ENCODE results near the gene FAM118B.

Gene FAM118B

GRCh38 chr11:126216526-126217305 lies 5.1 kb downstream of the FAM118B start:
- H3K36me3 ChIP-seq (ENCODE audit: control insufficient read depth in 1 of 2, insufficient read depth in 2 of 2, low read depth in 1 of 2, low read length in 2 of 2): no peaks in the 10 kb centered on the region
- no peak overlapping the region for H3K27ac ChIP-seq (ENCODE audit: low read length, poor library complexity, severe bottlenecking)
- no peak overlapping the region for H2BK5ac ChIP-seq (ENCODE audit: low read depth, low read length, poor library complexity, severe bottlenecking)
- no peaks in the 10 kb centered on the region for H3K27me3 ChIP-seq (ENCODE audit: control insufficient read depth in 1 of 2, insufficient read depth in 1 of 2, low read length in 2 of 2)
- H2AFZ ChIP-seq (ENCODE audit: low read depth, low read length): no peak overlapping the region
- DNase-seq: no peak
- H3K14ac ChIP-seq (ENCODE audit: low read length in 2 of 2): no peak overlapping the region
- H3K23ac ChIP-seq (ENCODE audit: low read length in 2 of 2): no peak overlapping the region
- H2BK15ac ChIP-seq (ENCODE audit: low read depth, poor library complexity, severe bottlenecking): no peak overlapping the region
- no peak overlapping the region for H3K18ac ChIP-seq (ENCODE audit: low read depth in 1 of 2, low read length in 2 of 2)
- H3K79me1 ChIP-seq (replicated peaks; ENCODE audit: low read length, poor library complexity, severe bottlenecking): peaks cover 17% of the 10 kb centered on the region
- H3K9me3 ChIP-seq (ENCODE audit: control insufficient read depth, low read length): no peaks in the 10 kb centered on the region
- no peak overlapping the region for H2BK120ac ChIP-seq (ENCODE audit: low read depth, low read length)
- 93% methylated on average over 5 of the region's 6 CpGs for WGBS
- no peak overlapping the region for H3K4me3 ChIP-seq (ENCODE audit: insufficient read depth in 1 of 2, low read depth in 1 of 2, low read length in 2 of 2)
- no peak overlapping the region for H2BK12ac ChIP-seq (ENCODE audit: low read length in 2 of 2)
- no peak overlapping the region for H3K4ac ChIP-seq (ENCODE audit: low read depth in 1 of 2, low read length in 2 of 2)
- no peak overlapping the region for H2AK5ac ChIP-seq (ENCODE audit: low read length, severe bottlenecking)
- no peak overlapping the region for H4K91ac ChIP-seq (ENCODE audit: low read length)
- H4K8ac ChIP-seq (ENCODE audit: low read length): no peak overlapping the region
- H3K9ac ChIP-seq (ENCODE audit: low read length): no peak overlapping the region
- H3K4me1 ChIP-seq (ENCODE audit: control insufficient read depth, insufficient read depth, low read depth, low read length): no peaks in the 10 kb centered on the region
- H3K4me2 ChIP-seq (ENCODE audit: low read length, poor library complexity, severe bottlenecking): no peak overlapping the region

GRCh38 chr11:126217491-126217890 lies 5.9 kb downstream of the FAM118B start:
- no peak overlapping the region for H4K8ac ChIP-seq (ENCODE audit: low read length)
- H3K14ac ChIP-seq (ENCODE audit: low read length in 2 of 2): no peak overlapping the region
- no peak overlapping the region for H3K18ac ChIP-seq (ENCODE audit: low read depth in 1 of 2, low read length in 2 of 2)
- no peaks in the 10 kb centered on the region for H3K36me3 ChIP-seq (ENCODE audit: control insufficient read depth in 1 of 2, insufficient read depth in 2 of 2, low read depth in 1 of 2, low read length in 2 of 2)
- H3K27me3 ChIP-seq (ENCODE audit: control insufficient read depth in 1 of 2, insufficient read depth in 1 of 2, low read length in 2 of 2): no peaks in the 10 kb centered on the region
- no peaks in the 10 kb centered on the region for H3K4me1 ChIP-seq (ENCODE audit: control insufficient read depth, insufficient read depth, low read depth, low read length)
- no peak overlapping the region for H2BK12ac ChIP-seq (ENCODE audit: low read length in 2 of 2)
- no peak overlapping the region for H3K4ac ChIP-seq (ENCODE audit: low read depth in 1 of 2, low read length in 2 of 2)
- DNase-seq: no peak
- no peak overlapping the region for H2BK15ac ChIP-seq (ENCODE audit: low read depth, poor library complexity, severe bottlenecking)
- no peak overlapping the region for H3K4me3 ChIP-seq (ENCODE audit: insufficient read depth in 1 of 2, low read depth in 1 of 2, low read length in 2 of 2)
- H2AK5ac ChIP-seq (ENCODE audit: low read length, severe bottlenecking): no peak overlapping the region
- no peak overlapping the region for H2AFZ ChIP-seq (ENCODE audit: low read depth, low read length)
- H3K9me3 ChIP-seq (ENCODE audit: control insufficient read depth, low read length): no peaks in the 10 kb centered on the region
- H3K4me2 ChIP-seq (ENCODE audit: low read length, poor library complexity, severe bottlenecking): no peak overlapping the region
- H2BK120ac ChIP-seq (ENCODE audit: low read depth, low read length): no peak overlapping the region
- no peak overlapping the region for H3K9ac ChIP-seq (ENCODE audit: low read length)
- no peak overlapping the region for H4K91ac ChIP-seq (ENCODE audit: low read length)
- peaks cover 17% of the 10 kb centered on the region for H3K79me1 ChIP-seq (replicated peaks; ENCODE audit: low read length, poor library complexity, severe bottlenecking)
- no CpG with 5 or more reads among the region's 1 CpG for WGBS
- no peak overlapping the region for H3K23ac ChIP-seq (ENCODE audit: low read length in 2 of 2)
- no peak overlapping the region for H3K27ac ChIP-seq (ENCODE audit: low read length, poor library complexity, severe bottlenecking)
- no peak overlapping the region for H2BK5ac ChIP-seq (ENCODE audit: low read depth, low read length, poor library complexity, severe bottlenecking)

- Histone ChIP-seq H4K91ac (ENCODE audit: low read length) (no peak overlapping the region), H3K4me2 (ENCODE audit: low read length, poor library complexity, severe bottlenecking) (no peak overlapping the region), H3K14ac (ENCODE audit: low read length in 2 of 2) (no peak overlapping the region), H2AK5ac (ENCODE audit: low read length, severe bottlenecking) (no peak overlapping the region), H2BK120ac (ENCODE audit: low read depth, low read length) (no peak overlapping the region), H3K18ac (ENCODE audit: low read depth in 1 of 2, low read length in 2 of 2) (no peak overlapping the region), H3K27me3 (ENCODE audit: control insufficient read depth in 1 of 2, insufficient read depth in 1 of 2, low read length in 2 of 2) (no peaks in the 10 kb centered on the region), H3K23ac (ENCODE audit: low read length in 2 of 2) (no peak overlapping the region), H3K27ac (ENCODE audit: low read length, poor library complexity, severe bottlenecking) (no peak overlapping the region), H3K79me1 (replicated peaks; ENCODE audit: low read length, poor library complexity, severe bottlenecking) (peaks cover 17% of the 10 kb centered on the region), H4K8ac (ENCODE audit: low read length) (no peak overlapping the region), H2BK5ac (ENCODE audit: low read depth, low read length, poor library complexity, severe bottlenecking) (no peak overlapping the region), H2BK15ac (ENCODE audit: low read depth, poor library complexity, severe bottlenecking) (no peak overlapping the region), H3K4me1 (ENCODE audit: control insufficient read depth, insufficient read depth, low read depth, low read length) (no peaks in the 10 kb centered on the region), H2AFZ (ENCODE audit: low read depth, low read length) (no peak overlapping the region), H3K36me3 (ENCODE audit: control insufficient read depth in 1 of 2, insufficient read depth in 2 of 2, low read depth in 1 of 2, low read length in 2 of 2) (no peaks in the 10 kb centered on the region), H3K9ac (ENCODE audit: low read length) (no peak overlapping the region), H3K4me3 (ENCODE audit: insufficient read depth in 1 of 2, low read depth in 1 of 2, low read length in 2 of 2) (no peak overlapping the region), H3K9me3 (ENCODE audit: control insufficient read depth, low read length) (no peaks in the 10 kb centered on the region), H3K4ac (ENCODE audit: low read depth in 1 of 2, low read length in 2 of 2) (no peak overlapping the region), H2BK12ac (ENCODE audit: low read length in 2 of 2) (no peak overlapping the region)
- DNase-seq: no peak
- 81% methylated on average over 4 of the region's 4 CpGs for WGBS
These were observed 8.0 kb downstream of the FAM118B start for GRCh38 chr11:126219547-126219946.

- Histone ChIP-seq H3K36me3 (ENCODE audit: control insufficient read depth in 1 of 2, insufficient read depth in 2 of 2, low read depth in 1 of 2, low read length in 2 of 2) (peaks cover 0 to 3% of the 10 kb centered on the region in 2 experiments), H2BK5ac (ENCODE audit: low read depth, low read length, poor library complexity, severe bottlenecking) (no peak overlapping the region), H3K27ac (ENCODE audit: low read length, poor library complexity, severe bottlenecking) (no peak overlapping the region), H3K18ac (ENCODE audit: low read depth in 1 of 2, low read length in 2 of 2) (no peak overlapping the region), H3K4ac (ENCODE audit: low read depth in 1 of 2, low read length in 2 of 2) (no peak overlapping the region), H4K91ac (ENCODE audit: low read length) (no peak overlapping the region), H3K4me3 (ENCODE audit: insufficient read depth in 1 of 2, low read depth in 1 of 2, low read length in 2 of 2) (no peak overlapping the region), H2BK12ac (ENCODE audit: low read length in 2 of 2) (no peak overlapping the region), H2BK15ac (ENCODE audit: low read depth, poor library complexity, severe bottlenecking) (no peak overlapping the region), H3K9me3 (ENCODE audit: control insufficient read depth, low read length) (no peaks in the 10 kb centered on the region), H3K79me1 (replicated peaks; ENCODE audit: low read length, poor library complexity, severe bottlenecking) (peaks cover 29% of the 10 kb centered on the region), H3K4me2 (ENCODE audit: low read length, poor library complexity, severe bottlenecking) (no peak overlapping the region), H3K14ac (ENCODE audit: low read length in 2 of 2) (no peak overlapping the region), H3K9ac (ENCODE audit: low read length) (no peak overlapping the region), H4K8ac (ENCODE audit: low read length) (no peak overlapping the region), H2AK5ac (ENCODE audit: low read length, severe bottlenecking) (no peak overlapping the region), H2BK120ac (ENCODE audit: low read depth, low read length) (no peak overlapping the region), H2AFZ (ENCODE audit: low read depth, low read length) (no peak overlapping the region), H3K4me1 (ENCODE audit: control insufficient read depth, insufficient read depth, low read depth, low read length) (no peaks in the 10 kb centered on the region), H3K23ac (ENCODE audit: low read length in 2 of 2) (no peak overlapping the region), H3K27me3 (ENCODE audit: control insufficient read depth in 1 of 2, insufficient read depth in 1 of 2, low read length in 2 of 2) (no peaks in the 10 kb centered on the region)
- 100% methylated on average over 6 of the region's 6 CpGs for WGBS
- no peak for DNase-seq
These were observed 13.2 kb downstream of the FAM118B start for GRCh38 chr11:126224647-126225294.
